GM12865 (cell line): Measurements from ENCODE around the gene SRC.

Experiments used
- DNase-seq: peaks from one replicate; pipeline ENCODE4 v3.0.0; 2010; ENCODE audit warnings: low read depth
- H3K4me3 ChIP-seq: 2 replicates; pipeline ENCODE4 v1.5.1; 2011; ENCODE audit warnings: mild to moderate bottlenecking, low read depth, low read length, control low read depth
- CTCF ChIP-seq: IDR thresholded peaks from 2 replicates; pipeline ENCODE4 v1.5.1; 2011; ENCODE audit warnings: low read length, control low read depth, low read depth, inconsistent platforms; ENCODE audit not compliant: insufficient read depth; ENCODE audit errors: missing control alignments

The SRC gene

GRCh38 chr20:37397076-37397953 is 51.4 kb downstream of the SRC start:
- H3K4me3 ChIP-seq: no peak overlapping the region
- no peak for DNase-seq
- TF ChIP-seq CTCF: no peak

- no peak for DNase-seq
- H3K4me3 ChIP-seq: no peak overlapping the region
- no peak for TF ChIP-seq CTCF
Measured at GRCh38 chr20:37397954-37398749, 52.2 kb downstream of the SRC start.

GRCh38 chr20:37398750-37399621 is 53.0 kb downstream of the SRC start:
- TF ChIP-seq CTCF: no peak
- no peak overlapping the region for H3K4me3 ChIP-seq
- no peak for DNase-seq

- no peak overlapping the region for H3K4me3 ChIP-seq
Measured at GRCh38 chr20:37401282-37401929, 55.5 kb downstream of the SRC start.

GRCh38 chr20:37401930-37402675 is 56.2 kb downstream of the SRC start:
- no peak for DNase-seq
- H3K4me3 ChIP-seq: no peak overlapping the region
- no peak for TF ChIP-seq CTCF

More at GRCh38 chr20:37401282-37401929, 55.5 kb downstream of the SRC start:
- TF ChIP-seq CTCF: no peak
- no peak for DNase-seq
